Ovary (tissue), 3 donors: ENCODE measurements around the gene NRAP.

Source experiments
- EP300 ChIP-seq: sonication (generic); formaldehyde crosslinking; IDR thresholded peaks from one replicate; pipeline ENCODE4 v1.6.1; 2017; ENCODE audit warnings: antibody characterized with exemption
- POLR2A ChIP-seq: fragments of 450-650 bp; IDR thresholded peaks from one replicate; pipeline ENCODE4 v1.6.1; 2017; ENCODE audit warnings: antibody characterized with exemption, mild to moderate bottlenecking, moderate library complexity
- TF ChIP-seq, protein P1 (sequence below), 3 donors: fragments of 450-650 bp in 2 of 3; fragments of 200-600 bp in 1 of 3; IDR thresholded peaks; one replicate each; pipeline versions ENCODE4 v1.5.1 to v1.8.0; 2016 to 2022; ENCODE audit warnings: antibody characterized with exemption in 3 of 3, mild to moderate bottlenecking in 1 of 3
- donor health status: DM: no; HTN: no; CAD: no.

DNA sequence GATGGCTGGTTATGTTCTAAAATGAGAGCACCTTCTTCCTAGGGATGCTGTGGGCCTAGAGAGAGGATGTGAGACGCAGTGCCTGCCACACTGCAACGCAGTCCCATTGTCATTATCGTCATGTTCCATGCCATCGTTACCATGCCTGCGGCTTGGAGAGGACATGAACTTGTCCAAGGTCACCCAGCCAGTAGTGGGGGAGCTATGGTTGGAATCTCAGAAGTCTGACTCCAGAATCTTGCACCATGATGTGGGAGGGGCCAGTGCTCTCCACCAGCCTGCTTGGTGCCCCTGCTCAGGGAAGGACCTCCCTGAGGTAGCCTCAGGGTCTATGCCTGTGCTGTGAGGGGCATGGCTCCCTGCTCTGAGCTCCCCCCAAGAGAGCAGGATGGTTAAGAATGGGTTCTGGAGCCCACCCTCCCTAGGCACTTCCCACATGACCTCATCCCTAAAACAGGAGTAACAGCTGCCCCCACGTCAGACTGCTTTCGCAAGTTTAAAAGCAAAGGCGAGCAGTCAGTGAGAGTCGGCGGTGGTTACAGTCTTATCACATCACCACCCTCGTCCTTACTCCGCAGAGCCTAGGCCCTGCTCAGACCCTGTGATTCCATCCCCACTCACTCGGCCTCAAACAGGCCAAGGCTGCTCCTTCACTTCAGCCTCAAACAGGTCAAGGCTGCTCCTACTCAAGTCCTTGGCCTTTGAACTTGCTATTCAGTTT, 60.6 kb downstream of the NRAP start:
- no peak for TF ChIP-seq POLR2A
- TF ChIP-seq, protein P1, sequence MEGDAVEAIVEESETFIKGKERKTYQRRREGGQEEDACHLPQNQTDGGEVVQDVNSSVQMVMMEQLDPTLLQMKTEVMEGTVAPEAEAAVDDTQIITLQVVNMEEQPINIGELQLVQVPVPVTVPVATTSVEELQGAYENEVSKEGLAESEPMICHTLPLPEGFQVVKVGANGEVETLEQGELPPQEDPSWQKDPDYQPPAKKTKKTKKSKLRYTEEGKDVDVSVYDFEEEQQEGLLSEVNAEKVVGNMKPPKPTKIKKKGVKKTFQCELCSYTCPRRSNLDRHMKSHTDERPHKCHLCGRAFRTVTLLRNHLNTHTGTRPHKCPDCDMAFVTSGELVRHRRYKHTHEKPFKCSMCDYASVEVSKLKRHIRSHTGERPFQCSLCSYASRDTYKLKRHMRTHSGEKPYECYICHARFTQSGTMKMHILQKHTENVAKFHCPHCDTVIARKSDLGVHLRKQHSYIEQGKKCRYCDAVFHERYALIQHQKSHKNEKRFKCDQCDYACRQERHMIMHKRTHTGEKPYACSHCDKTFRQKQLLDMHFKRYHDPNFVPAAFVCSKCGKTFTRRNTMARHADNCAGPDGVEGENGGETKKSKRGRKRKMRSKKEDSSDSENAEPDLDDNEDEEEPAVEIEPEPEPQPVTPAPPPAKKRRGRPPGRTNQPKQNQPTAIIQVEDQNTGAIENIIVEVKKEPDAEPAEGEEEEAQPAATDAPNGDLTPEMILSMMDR (IDR thresholded peaks at IDR 0.05), result no peak
- TF ChIP-seq EP300, result no peak
